GM21528 (cell line): ENCODE results near the gene DEGS2.

ENCODE experiments used
- ATAC-seq: cut with Tn5 transposase; IDR thresholded peaks from one replicate; pipeline ENCODE4 v1.9.1; 2021; ENCODE audit warnings: mild to moderate bottlenecking, moderate library complexity; ENCODE audit not compliant: unreplicated experiment, low FRiP score

Gene DEGS2

DNA sequence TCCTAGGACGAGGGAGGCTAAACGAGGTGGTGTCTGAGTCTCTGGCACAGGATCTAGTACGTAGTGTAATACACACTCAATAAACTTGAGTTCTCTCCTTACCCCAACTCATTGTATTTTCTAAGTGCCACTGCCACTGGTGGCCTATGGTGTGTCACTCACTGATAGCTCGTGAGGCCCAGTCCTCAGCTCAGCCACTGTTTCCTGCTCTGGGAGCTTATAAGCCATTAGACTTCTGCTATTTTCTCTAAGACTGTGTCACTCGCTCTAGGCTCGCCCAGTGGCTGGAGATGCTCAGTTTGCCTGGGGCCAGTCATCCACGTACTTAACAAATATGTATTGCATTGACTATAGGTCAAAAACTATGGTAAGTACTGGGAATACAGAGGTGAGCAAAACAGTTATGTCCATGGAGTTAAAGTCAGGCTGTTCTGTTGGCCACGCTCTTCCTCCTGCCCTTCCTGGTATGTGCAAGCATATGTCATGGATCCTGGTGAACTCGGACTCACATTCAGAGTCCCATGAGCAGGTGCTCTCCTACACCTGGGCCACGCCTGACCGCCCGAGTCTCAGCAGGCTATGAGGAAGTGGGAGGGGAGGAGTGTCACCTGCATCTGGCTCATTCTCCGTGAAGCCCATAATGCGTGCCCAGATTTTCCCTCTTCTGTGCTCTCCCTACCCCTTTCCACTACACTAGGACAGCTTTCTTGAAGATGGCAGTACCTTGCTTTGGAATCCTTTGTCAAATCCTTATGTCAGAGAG is 41.6 kb downstream of the DEGS2 start:
- ATAC-seq: no peak

DNA sequence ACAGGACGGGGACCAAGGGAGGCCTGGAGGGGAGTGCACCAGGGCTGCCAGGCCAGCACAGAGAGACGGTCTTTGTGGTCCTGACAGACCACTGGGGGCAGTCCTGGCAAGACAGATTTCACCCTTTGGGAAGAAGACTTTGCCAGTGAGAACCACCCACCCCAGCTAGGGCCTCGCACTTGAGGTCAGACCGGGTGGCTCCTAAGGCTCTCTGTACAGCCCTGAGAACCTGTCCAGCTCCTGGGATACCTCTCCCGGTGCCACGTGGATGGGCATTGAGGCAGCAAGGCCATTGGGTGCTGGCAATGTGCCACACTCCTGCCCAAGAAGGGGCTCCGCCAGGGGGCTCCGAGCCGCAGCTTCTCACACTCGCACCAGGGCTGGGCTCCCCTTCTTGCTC is 42.4 kb downstream of the DEGS2 start:
- no peak for ATAC-seq

DNA sequence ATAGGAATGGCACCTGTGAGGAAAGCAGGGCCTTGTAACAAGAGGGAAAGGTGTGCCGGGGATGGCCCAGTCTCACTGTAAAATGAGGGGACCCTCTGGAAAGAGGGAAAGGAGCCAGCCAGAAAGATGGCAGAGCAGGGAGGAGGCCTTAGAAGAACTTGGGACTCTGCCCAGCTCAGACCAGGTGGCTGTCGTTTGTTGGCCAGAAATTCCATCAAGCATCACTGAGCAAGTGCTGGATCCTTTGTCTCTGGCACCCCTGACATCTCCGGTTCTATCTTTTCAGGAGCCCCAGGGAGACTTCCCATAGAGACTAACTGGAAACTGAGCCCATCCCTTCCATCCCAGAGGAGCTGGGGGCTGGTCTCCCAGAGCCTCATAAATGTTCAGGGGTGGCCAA is 43.3 kb downstream of the DEGS2 start:
- ATAC-seq: no peak

DNA sequence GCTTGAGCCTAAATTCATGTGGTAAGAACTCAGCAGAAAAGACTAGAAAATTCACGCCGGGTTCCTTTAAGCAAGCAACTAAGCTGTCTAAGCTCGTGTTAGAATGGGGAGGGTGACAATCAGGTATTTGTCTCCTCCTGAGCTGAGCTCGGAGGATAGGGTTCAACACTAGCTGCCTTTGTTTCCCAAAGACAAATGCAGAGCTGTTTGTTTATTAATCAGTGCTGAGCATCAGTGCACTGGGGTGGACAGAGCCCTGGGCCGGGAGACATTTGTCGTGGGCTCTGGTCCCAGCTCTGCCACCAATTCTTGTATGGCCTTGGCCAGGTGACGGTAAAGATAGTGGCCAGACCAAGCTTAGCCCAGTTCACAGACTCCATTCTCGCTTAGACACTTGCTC is 43.7 kb downstream of the DEGS2 start:
- ATAC-seq: no peak

DNA sequence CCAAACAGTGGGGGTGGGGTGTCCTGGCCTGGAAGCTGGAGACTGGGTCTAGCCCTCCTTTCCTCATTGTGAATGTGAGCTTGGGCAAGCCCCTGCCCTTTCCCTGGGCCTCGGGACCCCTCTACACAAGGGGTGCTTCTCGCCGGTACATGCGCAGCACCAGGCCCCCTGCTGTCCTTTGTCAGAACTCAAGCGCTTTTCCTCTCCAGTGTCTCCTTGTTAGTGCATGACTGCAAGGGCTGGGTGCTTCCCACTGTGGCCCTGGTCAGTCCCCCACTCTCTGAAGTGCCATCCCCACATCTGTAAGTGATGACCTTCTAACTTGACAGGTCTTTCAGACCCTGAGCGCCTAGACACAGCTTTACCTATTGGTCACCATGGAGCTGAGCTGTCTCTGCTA is 44.2 kb downstream of the DEGS2 start:
- no peak for ATAC-seq

DNA sequence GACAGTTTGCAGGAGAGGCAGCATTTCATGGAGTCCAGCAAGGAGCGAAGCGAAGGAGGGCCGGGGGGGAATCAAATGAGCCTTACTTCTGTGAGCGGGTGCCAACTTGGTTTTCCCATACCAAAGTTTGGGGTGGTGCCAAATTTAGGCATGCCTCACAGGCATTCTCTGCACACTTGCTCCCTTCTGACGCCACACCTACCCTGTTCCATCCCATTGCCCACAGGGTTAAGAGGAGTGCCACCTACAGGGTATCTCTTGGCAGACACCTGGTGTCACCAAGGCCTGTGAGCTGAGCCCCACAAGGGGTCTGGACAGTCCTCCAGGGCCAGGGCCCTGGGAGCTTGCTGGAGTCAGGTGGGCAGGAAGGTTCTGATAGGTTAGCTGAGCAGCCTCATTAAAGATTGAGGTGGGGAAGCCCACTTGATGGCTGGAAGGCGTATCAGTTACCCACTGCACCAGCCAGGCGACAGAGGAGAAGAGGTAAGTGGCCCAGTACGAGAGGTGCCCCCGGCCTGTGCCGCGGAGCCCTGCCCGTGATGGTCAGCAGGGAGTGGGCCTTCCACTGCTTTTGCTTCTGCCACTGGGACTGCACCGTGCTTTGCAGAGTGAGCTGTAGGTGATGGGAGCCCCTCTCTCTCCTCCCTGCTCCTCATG is 45.2 kb downstream of the DEGS2 start:
- ATAC-seq: no peak

DNA sequence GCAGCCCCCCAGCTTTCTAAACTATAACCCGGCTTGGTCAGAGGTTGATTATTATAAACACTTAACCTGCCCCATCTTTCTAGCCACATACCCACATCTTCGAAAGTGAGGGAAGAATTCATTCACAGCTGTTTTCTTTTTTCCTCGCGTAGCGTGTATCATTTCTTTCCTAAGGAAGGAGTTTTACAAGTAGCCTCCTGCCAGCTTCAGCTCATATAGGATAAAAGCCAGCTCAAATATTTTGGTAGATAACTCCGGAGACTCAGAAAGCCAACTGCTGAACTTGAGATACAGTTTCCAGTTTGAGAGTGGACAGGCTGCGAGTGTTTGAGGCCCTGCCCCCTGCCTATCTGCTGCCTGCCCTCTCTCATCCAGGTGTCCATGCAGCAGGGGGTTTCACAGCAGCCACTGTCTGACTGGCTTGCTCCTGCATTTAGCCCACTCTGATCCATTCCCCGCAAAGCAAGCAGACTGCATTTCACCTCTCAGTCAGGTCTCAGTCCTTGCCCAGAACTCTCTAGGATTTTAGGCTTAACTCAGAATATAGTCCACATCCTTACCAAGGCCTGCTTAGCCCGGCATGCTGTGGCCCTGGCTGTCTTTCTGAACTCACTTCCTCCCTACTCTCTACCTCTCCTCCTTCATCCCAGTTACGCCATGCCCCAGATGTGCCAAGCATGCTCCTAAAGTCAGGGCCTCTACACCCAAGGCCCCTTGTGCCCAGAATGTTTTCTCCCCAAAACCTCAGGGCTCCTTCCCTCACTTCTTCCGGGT is 47.3 kb downstream of the DEGS2 start:
- ATAC-seq: no peak

DNA sequence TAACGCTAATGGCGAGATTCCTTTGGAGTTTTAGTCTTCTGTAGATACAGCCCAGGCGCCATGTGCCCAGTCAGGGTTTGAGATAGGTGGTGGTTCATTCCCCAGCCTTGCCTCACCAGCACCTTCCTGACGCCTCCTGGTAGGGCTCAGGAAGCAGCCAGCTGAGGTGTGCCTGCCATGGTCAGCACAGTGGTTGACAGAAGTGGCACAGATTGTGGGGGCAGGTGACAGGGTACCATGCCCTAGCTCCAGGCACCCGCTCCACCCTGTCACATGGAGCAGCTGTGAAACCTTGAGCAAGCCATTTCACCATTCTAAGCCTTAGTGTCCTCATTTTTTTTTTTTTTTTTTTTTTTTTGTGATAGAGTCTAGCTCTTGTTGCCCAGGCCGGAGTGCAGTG is 48.6 kb downstream of the DEGS2 start:
- no peak for ATAC-seq

DNA sequence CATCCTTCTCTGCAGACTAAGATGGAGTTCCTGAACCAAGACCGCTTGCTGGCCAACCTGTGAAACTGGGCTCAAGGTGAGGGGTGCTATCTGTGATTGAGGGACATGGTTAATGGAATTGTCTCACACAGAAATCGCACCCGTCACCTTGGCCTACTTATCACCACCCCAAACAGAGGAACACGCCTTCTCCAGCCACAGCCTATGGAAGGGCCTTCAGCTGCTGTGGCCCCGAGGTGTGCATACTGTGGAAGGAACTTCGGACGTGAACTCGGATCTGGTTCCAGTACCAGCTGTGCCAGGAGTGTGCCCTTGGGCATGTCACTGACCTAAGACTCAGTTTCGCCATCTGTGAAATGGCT is 49.9 kb downstream of the DEGS2 start:
- ATAC-seq: no peak

DNA sequence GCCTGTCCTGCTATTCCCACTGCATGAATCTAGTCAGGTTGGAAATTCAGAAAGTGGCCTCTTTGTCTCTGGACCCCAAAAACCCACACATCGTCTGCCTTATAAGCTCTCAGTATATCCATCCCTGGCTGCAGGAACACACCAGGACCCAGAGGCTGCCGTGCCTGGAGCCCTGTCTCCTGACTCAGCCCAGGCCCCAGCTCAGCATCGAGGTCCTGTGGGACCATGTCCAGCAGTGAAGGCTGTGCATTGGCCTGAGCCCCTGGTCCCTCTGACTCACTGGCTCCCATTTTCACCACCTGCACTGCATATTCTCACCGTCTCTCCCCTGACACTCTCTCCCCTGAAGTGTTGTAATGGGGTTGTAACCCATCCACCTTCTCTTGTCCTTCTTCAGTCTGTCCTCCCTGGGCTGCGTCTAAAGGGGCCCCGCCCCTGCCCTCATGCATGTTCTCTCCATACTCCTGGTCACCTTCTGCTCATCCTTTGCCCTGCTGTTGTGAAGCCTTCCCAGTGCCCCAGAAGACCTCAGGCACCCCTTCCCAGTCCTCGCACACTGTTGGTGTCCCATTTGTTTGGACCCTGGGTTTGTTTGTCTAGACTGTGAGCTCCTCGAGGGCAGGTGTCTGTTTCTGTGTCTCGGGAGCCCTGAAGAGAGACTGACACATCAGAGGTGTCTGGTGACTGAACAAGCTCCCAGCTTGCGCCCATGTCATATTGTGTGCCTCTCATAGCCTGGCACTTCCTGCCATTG is 50.4 kb downstream of the DEGS2 start:
- ATAC-seq: no peak

DNA sequence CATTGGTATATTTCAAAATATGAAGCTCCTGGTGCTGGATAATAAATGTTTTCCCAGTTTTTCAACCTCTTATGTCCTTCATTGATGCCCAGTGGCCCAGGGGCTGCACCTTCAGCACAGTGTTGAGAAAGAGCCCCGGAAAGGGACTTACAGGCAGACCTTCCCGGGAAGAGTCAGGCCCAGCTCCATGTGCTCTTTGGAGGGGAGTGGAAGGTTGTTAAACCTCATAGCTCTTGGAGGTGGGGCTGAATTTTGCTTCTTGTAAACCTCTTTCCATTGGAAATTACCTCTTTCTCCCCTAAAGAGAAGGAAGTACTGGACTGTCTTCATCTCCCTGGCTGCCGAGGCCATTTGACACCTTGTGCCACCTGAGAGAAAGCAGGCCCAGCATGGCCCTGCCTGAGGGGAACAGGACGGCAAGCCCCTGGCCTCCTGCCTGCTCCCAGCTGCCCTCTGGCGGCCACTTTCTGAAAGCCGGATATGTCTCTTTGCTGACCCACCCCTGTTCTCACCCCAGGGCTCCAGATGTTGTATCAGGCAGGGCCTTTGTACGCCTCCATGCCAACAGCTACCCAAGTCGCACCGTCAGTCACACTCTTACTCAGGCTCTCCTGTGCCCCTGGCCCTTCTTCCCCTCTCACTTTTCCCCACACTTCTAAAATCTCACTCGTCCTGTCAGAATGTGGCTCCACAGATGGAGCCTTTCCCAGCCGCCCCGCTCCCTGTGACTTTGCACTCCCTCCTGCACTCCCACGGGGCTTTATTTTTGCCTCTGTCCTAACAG is 51.2 kb downstream of the DEGS2 start:
- ATAC-seq: peak; percentile 73

DNA sequence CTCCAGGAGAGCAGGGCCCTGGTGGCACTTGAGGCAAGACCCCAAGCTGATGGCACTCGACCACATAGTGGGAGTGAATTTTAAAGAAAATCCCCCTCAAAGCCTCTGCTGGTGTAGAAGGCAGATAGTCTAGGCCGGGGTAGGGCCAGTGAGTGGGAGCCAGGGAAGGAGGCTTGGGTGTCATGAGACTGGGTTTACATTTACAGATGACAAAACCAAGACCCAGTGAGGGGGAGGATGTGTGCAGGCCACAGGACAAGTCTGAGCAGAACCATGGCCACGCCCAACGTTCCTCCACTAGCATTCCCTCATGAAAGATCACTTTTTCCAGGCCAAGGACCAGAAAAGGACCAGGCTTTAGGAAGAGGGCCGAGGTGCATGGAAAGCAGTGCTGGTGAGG is 52.2 kb downstream of the DEGS2 start:
- ATAC-seq: no peak

DNA sequence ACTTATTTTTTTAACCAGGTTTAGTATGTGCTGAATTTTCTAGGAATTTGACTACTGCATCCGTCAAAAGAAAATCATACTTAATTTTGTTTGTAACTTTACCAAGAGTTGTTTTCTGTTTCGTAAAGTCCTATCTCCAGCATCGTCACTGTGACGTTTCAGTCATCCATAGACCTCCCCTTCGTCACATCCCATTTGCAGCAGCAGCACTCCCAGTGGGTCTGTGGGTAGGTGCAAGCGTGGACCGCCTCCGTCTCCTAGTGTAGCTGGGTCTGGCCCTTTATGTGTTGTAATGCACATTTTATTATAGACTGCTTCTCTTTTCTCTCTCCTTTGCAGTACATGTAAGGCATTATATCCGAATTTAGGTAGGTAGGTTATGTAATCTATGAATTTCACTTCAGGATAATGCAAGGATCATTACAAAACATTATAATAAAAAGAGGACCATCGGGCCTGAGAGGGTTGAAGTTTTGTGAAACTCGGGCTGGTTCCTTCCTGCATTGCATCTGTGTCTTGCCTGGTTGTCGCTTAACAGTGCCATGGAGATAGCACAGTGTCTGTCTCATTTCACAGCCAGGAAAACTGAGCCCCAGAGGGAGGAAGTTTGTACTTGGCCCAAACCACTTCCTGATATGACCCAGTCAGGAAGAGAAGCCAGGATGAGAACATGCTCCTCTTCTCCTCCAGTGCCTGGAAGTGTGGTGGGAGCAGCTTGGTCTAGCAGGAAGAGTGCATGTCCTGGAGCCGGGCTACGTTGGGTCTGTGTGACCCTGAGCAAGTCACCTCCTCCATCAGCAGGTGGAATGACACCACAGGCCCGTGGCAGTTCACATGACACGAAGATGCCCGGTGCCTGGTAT is 53.0 kb downstream of the DEGS2 start:
- ATAC-seq: no peak

DNA sequence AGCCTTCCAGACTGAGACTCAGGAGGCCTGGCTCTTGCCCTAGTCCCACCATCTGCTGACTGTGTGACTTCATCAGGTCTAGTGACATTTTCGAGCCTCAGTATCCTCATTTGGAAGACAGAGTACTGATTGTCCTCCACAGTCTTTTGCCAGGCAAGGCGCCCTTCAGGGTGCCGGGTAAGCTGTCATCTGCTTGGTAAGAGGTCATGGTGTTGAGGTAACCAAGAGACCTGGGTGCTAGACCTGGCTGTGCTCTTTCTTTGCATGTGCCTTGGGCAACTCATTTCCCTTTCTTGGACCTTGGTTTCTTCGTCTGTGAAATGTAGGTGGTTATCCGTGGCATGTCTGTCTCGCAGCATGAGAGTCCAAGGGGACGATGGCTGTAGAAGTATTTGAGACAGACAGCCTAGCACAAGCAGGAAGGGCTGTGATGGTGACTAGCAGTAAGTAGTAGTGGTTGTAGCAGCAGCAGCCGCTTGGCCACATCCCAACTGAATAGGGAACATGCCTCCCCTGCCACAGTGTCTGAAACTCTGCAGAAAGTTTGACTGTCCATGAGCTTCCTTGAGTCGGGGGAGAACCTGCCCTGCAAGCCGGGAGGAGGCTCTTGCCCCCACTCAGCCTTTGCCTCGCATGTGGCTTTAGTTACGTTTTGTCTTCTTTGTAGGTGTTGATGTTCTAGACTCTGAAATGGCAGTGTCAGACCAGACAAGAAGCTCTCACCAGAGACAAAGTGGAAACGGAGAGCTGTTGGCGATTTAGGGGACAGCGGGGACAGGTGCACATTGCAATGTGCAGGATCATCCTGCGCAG is 53.9 kb downstream of the DEGS2 start:
- no peak for ATAC-seq

DNA sequence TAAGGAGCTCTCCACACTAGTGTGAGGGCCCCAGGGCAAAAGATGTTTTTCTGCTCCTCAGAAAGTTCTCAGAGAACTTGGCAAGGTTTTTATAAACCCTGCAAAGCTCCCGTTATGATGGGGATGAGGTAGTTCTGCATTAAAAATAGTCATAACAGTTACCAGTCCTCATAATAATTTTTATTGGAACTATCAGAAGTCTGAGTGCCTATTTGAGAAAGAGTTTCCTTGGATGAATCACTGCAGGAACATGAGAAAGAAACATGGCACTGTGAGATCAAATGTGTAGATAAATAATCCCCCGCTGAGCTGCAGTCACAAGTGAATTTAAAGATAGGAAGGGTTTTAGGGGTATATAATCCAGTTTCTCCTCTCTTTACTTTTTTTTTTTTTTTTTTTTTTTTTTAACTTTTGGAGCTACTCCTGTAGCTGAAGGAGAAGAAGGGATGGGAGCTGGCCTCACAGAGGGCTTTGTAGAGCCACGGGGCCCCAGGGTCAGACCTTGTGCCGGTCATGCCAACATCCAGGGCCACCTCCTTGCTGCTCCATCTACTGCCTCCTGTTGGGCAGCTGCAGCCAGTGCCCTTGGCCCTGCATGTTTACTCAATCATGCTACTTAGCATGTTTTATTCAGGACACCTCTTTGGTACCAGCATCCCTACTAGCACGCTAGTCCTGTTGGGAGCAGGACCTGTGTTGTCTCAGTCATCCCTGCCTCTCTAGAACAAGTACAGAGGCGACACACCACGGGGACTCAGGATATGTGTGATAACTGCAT is 54.7 kb downstream of the DEGS2 start:
- ATAC-seq: no peak

DNA sequence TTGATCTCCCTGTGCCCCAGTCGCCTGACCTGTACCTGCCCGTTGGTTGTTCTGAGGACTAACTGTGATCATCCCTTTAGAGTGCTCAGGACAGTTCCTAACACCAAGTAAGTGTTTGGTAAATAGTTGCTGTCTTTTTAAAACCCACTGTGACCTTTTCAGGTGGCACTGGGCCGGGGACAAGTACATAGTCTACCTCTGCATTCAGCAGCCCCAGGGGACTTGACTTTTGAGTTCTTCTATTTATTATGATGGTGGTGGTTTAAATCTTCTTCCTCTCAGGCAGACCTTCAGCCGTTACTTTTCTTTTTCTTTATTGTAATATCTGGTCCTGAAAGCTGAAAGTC is 55.5 kb downstream of the DEGS2 start:
- ATAC-seq: no peak

DNA sequence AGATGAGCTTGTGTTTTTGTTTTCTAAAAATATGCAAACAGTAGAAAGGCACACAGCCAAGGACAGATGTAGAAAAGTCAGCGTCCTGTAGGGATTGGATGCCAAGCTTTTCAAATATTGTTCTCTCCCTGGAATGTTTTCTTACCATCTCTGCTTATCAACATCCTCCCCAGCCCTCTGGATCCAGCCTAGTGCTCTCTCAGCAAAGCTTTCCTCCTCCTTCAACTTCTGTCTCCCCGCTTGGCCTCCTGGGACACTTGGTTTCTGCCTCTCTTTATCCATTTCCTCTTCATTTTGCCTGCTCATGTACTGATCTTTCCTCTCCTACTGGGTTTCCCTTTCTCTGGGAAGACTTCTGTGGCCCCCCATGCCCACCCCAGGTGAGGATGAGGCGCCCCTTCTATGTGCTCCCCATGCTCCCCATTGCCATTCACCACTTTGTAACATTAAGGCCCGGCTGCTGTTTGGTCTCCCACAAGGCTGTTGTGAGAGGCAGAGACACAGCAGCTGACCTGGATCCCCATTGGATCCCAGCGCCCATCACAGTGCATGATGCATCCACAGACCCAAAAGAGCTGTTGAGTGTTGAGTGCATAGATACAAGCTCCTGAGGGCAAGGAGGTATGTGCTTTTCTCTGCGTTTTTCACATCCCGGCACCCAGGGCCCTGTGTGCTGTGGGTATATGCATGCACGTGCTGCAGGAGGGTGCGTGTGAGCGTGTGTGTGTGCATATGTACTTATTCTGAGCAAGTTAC is 56.0 kb downstream of the DEGS2 start:
- no peak for ATAC-seq
